Stimulated activated CD4-positive, alpha-beta T cell treated with anti-CD3 and anti-CD28 coated beads, Interleukin-15, amount 100 ng/mL, for 48 hours (primary cell): ENCODE data around the gene R3HDM4.
A peak's percentile ranks its signal among the peaks of the same experiment; 100 is the strongest.

ENCODE experiments used
- DNase-seq, 2 donors: peaks; one replicate each; pipeline ENCODE4 v3.0.0-alpha.2; 2020; ENCODE audit warnings: low read depth in 2 of 2

Gene R3HDM4

GRCh38 chr19:912181-913079, 589 bp downstream of the R3HDM4 start:
- no peak for DNase-seq

GRCh38 chr19:911197-912033, 1.6 kb downstream of the R3HDM4 start:
- DNase-seq = no peak

DNA sequence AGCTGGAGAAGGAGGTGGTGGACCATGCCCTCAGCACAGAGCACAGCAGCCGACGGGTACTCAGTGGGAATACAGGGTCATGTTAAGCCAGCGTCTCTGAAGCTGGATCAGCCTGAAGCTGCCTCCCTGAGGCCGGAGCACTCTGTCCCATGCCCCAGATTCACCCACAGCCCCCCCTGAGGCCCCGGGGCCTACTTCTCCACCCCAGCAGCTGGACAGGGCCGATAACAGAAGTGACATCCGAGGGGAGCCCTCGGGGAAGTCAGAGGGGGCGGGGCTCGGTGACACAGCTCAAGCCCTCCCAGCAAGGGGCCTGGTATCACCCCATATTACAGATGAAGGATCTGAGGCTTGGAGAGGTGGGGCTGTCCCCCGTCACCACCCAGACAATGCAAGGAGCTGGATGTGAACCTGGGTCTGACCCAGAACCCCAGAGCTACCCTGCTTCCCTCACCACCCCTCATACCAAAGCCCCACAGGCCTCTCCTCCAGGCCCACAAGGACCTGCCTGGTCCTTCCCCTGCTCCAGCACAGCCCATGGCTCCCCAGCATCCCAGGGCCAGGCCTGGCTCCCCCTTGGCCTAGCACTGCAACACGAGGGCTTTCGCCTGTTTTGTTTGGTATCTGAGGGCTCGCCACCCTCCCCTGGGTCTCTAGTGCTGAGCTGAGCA, 5.7 kb downstream of the R3HDM4 start:
- DNase-seq = no peak

GRCh38 chr19:906480-906879, 6.5 kb downstream of the R3HDM4 start:
- no peak for DNase-seq

GRCh38 chr19:904545-904944, 8.5 kb downstream of the R3HDM4 start:
- no peak for DNase-seq

GRCh38 chr19:903266-903797, 9.7 kb downstream of the R3HDM4 start:
- DNase-seq = no peak

GRCh38 chr19:902446-903226, 10.4 kb downstream of the R3HDM4 start:
- DNase-seq = no peak

GRCh38 chr19:902093-902370, 11.0 kb downstream of the R3HDM4 start:
- DNase-seq = no peak

GRCh38 chr19:901216-902092, 11.6 kb downstream of the R3HDM4 start:
- no peak for DNase-seq

GRCh38 chr19:900302-901111, 12.5 kb downstream of the R3HDM4 start:
- no peak for DNase-seq

DNA sequence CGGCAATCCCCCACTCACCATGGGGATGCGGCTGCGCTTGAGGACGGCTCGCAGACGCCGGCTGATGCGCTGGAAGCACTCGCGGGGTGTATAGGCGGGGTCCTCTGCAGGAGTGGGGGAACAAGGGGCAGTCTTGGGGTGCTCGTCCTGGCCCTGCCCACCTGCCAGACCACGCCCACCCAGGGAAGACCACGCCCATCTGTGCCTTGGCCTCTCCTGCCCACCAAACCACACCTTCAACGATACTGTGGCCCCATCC, 13.0 kb downstream of the R3HDM4 start:
- DNase-seq = no peak

DNA sequence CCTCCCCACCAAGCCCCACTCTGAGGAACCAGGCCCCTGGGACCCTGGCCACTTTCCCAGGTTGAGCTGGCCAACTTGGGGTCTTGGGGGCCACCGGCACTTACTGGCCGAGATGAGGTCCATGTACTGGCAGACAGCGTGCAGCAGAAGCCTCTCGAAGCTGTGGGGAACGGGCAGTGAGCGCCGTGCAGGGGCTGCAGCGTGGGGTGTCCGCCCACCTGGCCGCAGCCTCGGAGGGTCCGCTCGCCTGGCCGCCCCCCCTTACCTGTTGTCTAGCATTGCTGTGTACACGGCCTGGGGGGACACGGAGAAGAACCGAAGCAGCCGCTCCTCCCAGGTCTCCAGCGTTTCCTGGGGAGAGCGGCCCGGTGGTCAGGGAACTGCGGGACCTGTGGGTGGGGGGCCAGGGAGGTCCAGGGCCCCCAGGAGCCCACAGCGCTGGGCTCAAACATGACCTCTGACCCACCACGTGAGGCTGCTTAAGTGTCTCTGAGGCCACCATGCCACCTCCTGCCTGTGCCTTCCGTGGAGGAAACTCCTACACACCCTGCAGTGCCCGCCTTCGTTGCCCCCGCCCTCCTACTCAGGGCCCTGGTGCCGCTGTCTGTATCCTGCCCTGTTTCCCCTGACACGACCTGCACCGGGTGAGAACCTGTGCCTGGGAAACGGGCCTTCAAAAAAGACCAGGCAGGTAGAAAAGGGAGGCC, 13.5 kb downstream of the R3HDM4 start:
- no peak for DNase-seq

GRCh38 chr19:898663-899062, 14.4 kb downstream of the R3HDM4 start:
- DNase-seq = no peak

DNA sequence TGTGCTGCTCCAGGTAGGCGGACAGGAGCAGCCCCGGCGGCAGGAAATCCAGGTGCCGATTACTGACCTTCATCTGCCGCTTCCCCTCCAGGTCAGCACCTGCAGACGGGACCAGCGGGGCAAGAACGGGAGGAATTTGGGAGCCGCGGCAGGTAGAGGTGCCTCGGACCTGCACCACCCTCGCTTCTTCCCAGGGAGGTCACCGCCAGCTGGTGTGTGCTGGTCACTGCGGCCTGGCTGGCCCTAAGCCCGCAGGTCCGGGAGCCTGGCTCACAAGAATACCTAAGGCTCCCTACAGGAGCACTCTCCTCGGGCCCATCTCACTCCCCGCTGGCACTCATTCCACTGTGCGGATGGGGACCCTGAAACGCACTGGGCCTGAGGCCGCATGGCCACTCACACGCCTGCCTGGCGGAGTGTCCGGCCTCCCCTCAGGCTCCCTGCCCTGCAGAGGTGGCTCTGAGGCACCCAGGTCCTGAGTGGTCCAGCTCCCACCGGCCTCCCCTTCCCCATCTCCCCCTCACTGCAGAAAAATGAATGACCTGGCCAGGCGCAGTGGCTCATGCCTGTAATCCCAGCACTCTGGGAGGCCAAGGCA, 15.5 kb downstream of the R3HDM4 start:
- no peak for DNase-seq

- DNase-seq = no peak
Measured at GRCh38 chr19:896999-897398, 16.0 kb downstream of the R3HDM4 start.

GRCh38 chr19:896434-896833, 16.6 kb downstream of the R3HDM4 start:
- no peak for DNase-seq

DNA sequence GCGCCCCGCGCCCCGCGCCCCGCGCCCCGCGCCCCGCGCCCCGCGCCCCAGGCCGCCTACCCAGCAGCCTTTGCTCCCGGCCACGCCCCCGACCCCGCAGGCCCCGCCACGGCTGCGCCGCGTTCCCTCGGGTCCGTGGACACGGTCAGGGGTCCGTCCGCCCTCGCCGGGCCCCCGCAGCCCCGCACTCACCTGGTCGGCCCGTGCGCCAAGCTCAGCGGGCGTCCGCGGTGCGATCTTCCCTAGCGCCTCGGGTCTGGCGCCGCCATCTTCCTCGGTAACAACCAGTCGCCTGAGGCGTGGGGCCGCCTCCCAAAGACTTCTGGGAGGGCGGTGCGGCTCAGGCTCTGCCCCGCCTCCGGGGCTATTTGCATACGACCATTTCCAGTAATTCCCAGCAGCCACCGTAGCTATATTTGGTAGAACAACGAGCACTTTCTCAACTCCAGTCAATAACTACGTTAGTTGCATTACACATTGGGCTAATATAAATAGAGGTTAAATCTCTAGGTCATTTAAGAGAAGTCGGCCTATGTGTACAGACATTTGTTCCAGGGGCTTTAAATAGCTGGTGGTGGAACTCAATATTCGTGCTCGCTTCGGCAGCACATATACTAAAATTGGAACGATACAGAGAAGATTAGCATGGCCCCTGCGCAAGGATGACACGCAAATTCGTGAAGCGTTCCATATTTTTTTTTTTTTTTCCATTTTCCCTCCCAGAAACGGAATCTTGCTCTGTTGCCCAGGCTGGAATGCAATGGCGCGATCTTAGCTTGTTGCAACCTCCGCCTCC, 19.9 kb downstream of the R3HDM4 start, which contains the start of the genes MED16 and RNU6-9:
TSS of gene MED16 (minus strand) at position 294 of the 796 bp plus-strand sequence. CDS start 2,056 bp downstream, outside the sequence.
TSS of gene RNU6-9 (plus strand) at position 591 of the 796 bp plus-strand sequence.
- DNase-seq = peak; percentile 84 to 88
